Nephron (organoid): ENCODE data around the gene RHOF.

ENCODE experiments used
- H3K27ac Mint-ChIP-seq, 3 experiments: 2 replicates each; pipeline ENCODE4 v1.8.0; 2020; ENCODE audit warnings: mixed read lengths in 3 of 3, mild to moderate bottlenecking in 2 of 3, moderate library complexity in 1 of 3
- H3K27me3 Mint-ChIP-seq: 2 replicates; pipeline ENCODE4 v1.8.0; 2021; ENCODE audit warnings: low read depth, mild to moderate bottlenecking, moderate library complexity, mixed read lengths
- H3K36me3 Mint-ChIP-seq: 2 replicates; pipeline ENCODE4 v1.8.0; 2020; ENCODE audit warnings: low read depth, mixed read lengths
- H3K4me1 Mint-ChIP-seq: 2 replicates; pipeline ENCODE4 v1.8.0; 2020; ENCODE audit warnings: mixed read lengths
- H3K4me3 Mint-ChIP-seq, 3 experiments: 2 replicates each; pipeline ENCODE4 v1.8.0; 2020; ENCODE audit warnings: mild to moderate bottlenecking in 3 of 3, mixed read lengths in 3 of 3, moderate library complexity in 2 of 3
- H3K9me3 Mint-ChIP-seq: 2 replicates; pipeline ENCODE4 v1.8.0; 2020; ENCODE audit warnings: mixed read lengths
- TF ChIP-seq, protein P1 (sequence below), 3 experiments: fragments of 200-600 bp; sonication (generic); IDR thresholded peaks; one replicate each; pipeline ENCODE4 v1.5.0; 2021; ENCODE audit warnings: antibody characterized with exemption in 3 of 3; ENCODE audit not compliant: unreplicated experiment in 3 of 3

The RHOF gene

GRCh38 chr12:121770388-121770787 is 23.1 kb downstream of the RHOF start:
- TF ChIP-seq, protein P1, sequence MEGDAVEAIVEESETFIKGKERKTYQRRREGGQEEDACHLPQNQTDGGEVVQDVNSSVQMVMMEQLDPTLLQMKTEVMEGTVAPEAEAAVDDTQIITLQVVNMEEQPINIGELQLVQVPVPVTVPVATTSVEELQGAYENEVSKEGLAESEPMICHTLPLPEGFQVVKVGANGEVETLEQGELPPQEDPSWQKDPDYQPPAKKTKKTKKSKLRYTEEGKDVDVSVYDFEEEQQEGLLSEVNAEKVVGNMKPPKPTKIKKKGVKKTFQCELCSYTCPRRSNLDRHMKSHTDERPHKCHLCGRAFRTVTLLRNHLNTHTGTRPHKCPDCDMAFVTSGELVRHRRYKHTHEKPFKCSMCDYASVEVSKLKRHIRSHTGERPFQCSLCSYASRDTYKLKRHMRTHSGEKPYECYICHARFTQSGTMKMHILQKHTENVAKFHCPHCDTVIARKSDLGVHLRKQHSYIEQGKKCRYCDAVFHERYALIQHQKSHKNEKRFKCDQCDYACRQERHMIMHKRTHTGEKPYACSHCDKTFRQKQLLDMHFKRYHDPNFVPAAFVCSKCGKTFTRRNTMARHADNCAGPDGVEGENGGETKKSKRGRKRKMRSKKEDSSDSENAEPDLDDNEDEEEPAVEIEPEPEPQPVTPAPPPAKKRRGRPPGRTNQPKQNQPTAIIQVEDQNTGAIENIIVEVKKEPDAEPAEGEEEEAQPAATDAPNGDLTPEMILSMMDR (IDR thresholded peaks at IDR 0.05; ENCODE audit: unreplicated experiment in 3 of 3): no peak
- peaks cover 51% of the 10 kb centered on the region for H3K4me1 Mint-ChIP-seq
- peak overlapping the region; percentile 29 to 63 (median 30) for H3K27ac Mint-ChIP-seq
- no peaks in the 10 kb centered on the region for H3K27me3 Mint-ChIP-seq
- H3K9me3 Mint-ChIP-seq: no peaks in the 10 kb centered on the region
- no peaks in the 10 kb centered on the region for H3K36me3 Mint-ChIP-seq
- H3K4me3 Mint-ChIP-seq: no peak overlapping the region

DNA sequence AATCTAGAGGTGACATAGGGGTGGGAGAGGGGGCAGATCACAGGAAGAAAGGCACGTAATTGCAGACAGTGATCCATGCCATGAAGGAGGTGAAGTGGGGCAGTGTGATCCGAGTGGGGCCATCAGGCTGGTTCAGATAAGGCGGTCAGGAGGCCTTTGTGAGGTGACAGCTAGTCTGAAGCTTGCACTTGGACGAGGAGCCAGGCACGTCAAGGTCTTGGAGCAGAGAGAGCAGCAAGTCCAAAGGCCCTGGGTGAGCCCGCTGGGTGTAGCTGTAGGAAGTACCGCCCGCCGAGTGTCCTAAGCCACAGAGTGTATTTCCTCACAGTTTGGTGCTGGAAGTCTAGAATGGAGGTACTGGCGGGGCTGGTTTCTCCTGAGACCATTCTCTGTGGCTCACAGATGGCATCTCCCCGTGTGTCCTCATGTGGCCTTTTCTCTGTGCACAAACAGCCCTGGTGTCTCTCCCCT is 23.6 kb downstream of the RHOF start:
- TF ChIP-seq, protein P1 (IDR thresholded peaks at IDR 0.05; ENCODE audit: unreplicated experiment in 3 of 3): no peak
- Mint-ChIP-seq H3K27ac (peak overlapping the region; percentile 29 to 63 (median 56)), H3K4me1 (peaks cover 52% of the 10 kb centered on the region), H3K27me3 (no peaks in the 10 kb centered on the region), H3K9me3 (no peaks in the 10 kb centered on the region), H3K4me3 (no peak overlapping the region), H3K36me3 (no peaks in the 10 kb centered on the region)

- peak overlapping the region; percentile 29 to 63 (median 56) for H3K27ac Mint-ChIP-seq
- H3K4me3 Mint-ChIP-seq: no peak overlapping the region
- H3K27me3 Mint-ChIP-seq: no peaks in the 10 kb centered on the region
- no peaks in the 10 kb centered on the region for H3K9me3 Mint-ChIP-seq
- TF ChIP-seq, protein P1 (IDR thresholded peaks at IDR 0.05; ENCODE audit: unreplicated experiment in 3 of 3): no peak
- no peaks in the 10 kb centered on the region for H3K36me3 Mint-ChIP-seq
- peaks cover 52% of the 10 kb centered on the region for H3K4me1 Mint-ChIP-seq
Measured at GRCh38 chr12:121769297-121769830, 24.1 kb downstream of the RHOF start.

DNA sequence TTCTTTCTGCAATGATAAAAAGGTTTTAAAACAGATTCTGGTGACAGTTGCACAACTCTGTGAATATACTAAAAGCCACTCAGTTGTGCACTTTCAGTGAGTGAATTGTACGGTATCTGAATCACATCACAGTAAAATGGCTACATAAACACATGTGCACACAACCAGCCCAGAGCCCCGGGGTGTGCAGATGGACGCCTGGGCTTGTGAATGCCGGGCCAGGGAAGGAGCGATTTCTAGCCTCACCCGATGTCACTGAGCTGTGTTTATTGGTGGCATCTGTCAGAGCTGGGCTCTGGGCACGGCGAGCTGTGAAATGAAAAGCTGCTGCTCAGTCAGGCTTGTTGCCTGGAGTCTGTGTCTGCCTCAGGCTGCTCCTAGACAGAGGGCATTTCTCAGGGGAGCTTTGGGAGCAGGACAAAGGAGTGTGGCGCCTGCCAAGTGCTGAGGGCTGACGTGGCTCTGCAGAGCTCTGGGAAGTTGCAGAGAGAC is 25.9 kb downstream of the RHOF start:
- H3K27ac Mint-ChIP-seq: peak overlapping the region; percentile 75 to 95 (median 93)
- H3K4me3 Mint-ChIP-seq: no peak overlapping the region
- H3K4me1 Mint-ChIP-seq: peaks cover 40% of the 10 kb centered on the region
- TF ChIP-seq, protein P1 (IDR thresholded peaks at IDR 0.05; ENCODE audit: unreplicated experiment in 3 of 3): no peak
- no peaks in the 10 kb centered on the region for H3K36me3 Mint-ChIP-seq
- no peaks in the 10 kb centered on the region for H3K27me3 Mint-ChIP-seq
- H3K9me3 Mint-ChIP-seq: no peaks in the 10 kb centered on the region

DNA sequence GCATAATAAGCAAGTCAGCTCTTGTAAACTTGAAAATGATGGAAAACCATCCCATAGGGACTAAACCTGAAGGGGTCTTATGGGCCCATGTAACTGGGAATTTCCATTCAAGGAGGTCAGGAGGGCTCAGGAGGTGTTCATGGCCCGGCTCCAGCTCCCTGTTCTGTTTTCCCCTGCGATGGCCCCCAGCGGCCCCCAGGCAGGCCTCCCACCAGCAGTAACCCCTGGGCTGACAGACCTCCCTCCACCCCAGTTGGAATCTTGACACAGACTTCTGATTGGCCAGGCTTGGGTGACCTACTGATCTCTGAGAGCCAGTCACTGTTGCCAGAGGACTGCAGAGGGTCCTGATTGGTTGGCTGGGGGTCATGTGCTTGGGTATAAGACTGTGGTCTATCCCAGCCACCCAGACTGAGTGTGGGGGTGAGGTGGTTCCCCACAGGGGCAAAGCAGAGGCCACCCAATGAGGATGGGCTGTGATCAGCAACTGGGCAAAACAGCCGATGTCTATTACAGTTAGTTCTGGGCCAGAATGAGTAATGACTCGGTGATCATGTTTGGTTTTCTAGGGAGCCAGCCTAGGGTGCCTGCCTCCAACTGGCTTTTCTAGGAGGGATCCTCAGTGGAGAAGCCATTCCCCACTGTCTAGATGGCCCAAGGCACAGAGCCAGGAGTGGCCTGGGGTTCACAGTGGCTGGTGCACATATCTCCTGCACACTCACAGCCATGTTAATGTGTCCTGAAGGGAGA is 27.0 kb downstream of the RHOF start:
- Mint-ChIP-seq H3K27ac (no peak overlapping the region), H3K27me3 (no peaks in the 10 kb centered on the region), H3K4me1 (peaks cover 44% of the 10 kb centered on the region), H3K36me3 (peaks cover 4% of the 10 kb centered on the region), H3K9me3 (no peaks in the 10 kb centered on the region), H3K4me3 (no peak overlapping the region)
- TF ChIP-seq, protein P1 (IDR thresholded peaks at IDR 0.05; ENCODE audit: unreplicated experiment in 3 of 3): no peak
